Neural cell (in vitro differentiated cells): ENCODE data around the gene TXNL4A. TPM values are rescaled to one million over a fixed set of nuclear protein-coding genes. Genes with fewer than 3 reads are reported as not detected.

Experiments
- H2AFZ ChIP-seq: fragments of 200-600, 300-800 bp; sonication (generic), shearing (Covaris generic); 2 replicates; pipeline ENCODE4 v1.6.0; 2014; ENCODE audit warnings: low read depth, mild to moderate bottlenecking, antibody characterized with exemption, low read length, moderate library complexity
- H3F3A ChIP-seq: fragments of 200-600 bp; shearing (Covaris generic); 2 replicates; pipeline ENCODE4 v1.6.1; 2016; ENCODE audit warnings: mild to moderate bottlenecking, moderate library complexity, mixed read lengths, antibody characterized with exemption, low read length; ENCODE audit not compliant: insufficient read depth, poor library complexity, severe bottlenecking
- H3K27ac ChIP-seq: fragments of 200-600, 300-800 bp; sonication (generic), shearing (Covaris generic); 2 replicates; pipeline ENCODE4 v1.5.1; 2014; ENCODE audit warnings: mild to moderate bottlenecking, low read length, moderate library complexity
- H3K27me3 ChIP-seq: fragments of 300-800, 200-600 bp; sonication (generic), shearing (Covaris generic); 2 replicates; pipeline ENCODE4 v1.6.0; 2014; ENCODE audit warnings: mild to moderate bottlenecking, low read depth, low read length, moderate library complexity; ENCODE audit not compliant: insufficient read depth
- H3K36me3 ChIP-seq: fragments of 300-800, 200-600 bp; sonication (generic), shearing (Covaris generic); 2 replicates; pipeline ENCODE4 v1.5.1; 2014; ENCODE audit warnings: mild to moderate bottlenecking, antibody characterized with exemption, low read length, moderate library complexity; ENCODE audit not compliant: insufficient read depth
- H3K4me2 ChIP-seq: fragments of 300-800, 200-600 bp; sonication (generic), shearing (Covaris generic); 2 replicates; pipeline ENCODE4 v1.6.0; 2014; ENCODE audit warnings: mild to moderate bottlenecking, low read length
- H3K4me3 ChIP-seq: fragments of 300-800, 200-600 bp; sonication (generic), shearing (Covaris generic); 2 replicates; pipeline ENCODE4 v1.5.1; 2014; ENCODE audit warnings: mild to moderate bottlenecking, low read length, moderate library complexity
- H3K79me2 ChIP-seq: fragments of 200-600 bp; shearing (Covaris generic); replicated peaks from 2 replicates; pipeline ENCODE4 v1.6.0; 2014; ENCODE audit warnings: mild to moderate bottlenecking, low read length, moderate library complexity; ENCODE audit not compliant: insufficient read depth
- H3K9ac ChIP-seq: fragments of 300-800, 200-600 bp; sonication (generic), shearing (Covaris generic); 2 replicates; pipeline ENCODE4 v1.6.1; 2016; ENCODE audit warnings: mild to moderate bottlenecking, low read length, mixed read lengths
- H3K9me2 ChIP-seq: fragments of 200-600 bp; shearing (Covaris generic); 2 replicates; pipeline ENCODE4 v1.6.1; 2016; ENCODE audit warnings: mild to moderate bottlenecking, low read length, mixed read lengths; ENCODE audit not compliant: insufficient read depth
- H3K9me3 ChIP-seq: fragments of 200-600, 300-800 bp; sonication (generic), shearing (Covaris generic); 2 replicates; pipeline ENCODE4 v1.6.1; 2016; ENCODE audit warnings: mild to moderate bottlenecking, mixed run types, low read length, moderate library complexity, mixed read lengths
- H4K20me1 ChIP-seq: fragments of 200-600 bp; shearing (Covaris generic); 2 replicates; pipeline ENCODE4 v1.6.1; 2016; ENCODE audit warnings: mild to moderate bottlenecking, mixed run types; ENCODE audit not compliant: insufficient read depth
- EP300 ChIP-seq: fragments of 450-650 bp; conservative IDR thresholded peaks from 2 replicates; pipeline ENCODE4 v1.6.1; 2014; ENCODE audit warnings: antibody characterized with exemption, mild to moderate bottlenecking, moderate library complexity; ENCODE audit not compliant: poor library complexity, severe bottlenecking
- EZH2 ChIP-seq: fragments of 200-600, 300-800 bp; shearing (Covaris generic), sonication (generic); IDR thresholded peaks from 2 replicates; pipeline ENCODE4 v1.6.1; 2014; ENCODE audit warnings: antibody characterized with exemption, low read length, borderline replicate concordance, mild to moderate bottlenecking; ENCODE audit not compliant: insufficient read depth, poor library complexity, severe bottlenecking
- MXI1 ChIP-seq: fragments of 450-650 bp; conservative IDR thresholded peaks from 2 replicates; pipeline ENCODE4 v1.6.1; 2014; ENCODE audit warnings: antibody characterized with exemption, mild to moderate bottlenecking; ENCODE audit not compliant: poor library complexity, severe bottlenecking
- POLR2AphosphoS5 ChIP-seq: IDR thresholded peaks from 2 replicates; pipeline ENCODE4 v1.6.1; 2012
- RAD21 ChIP-seq: fragments of 450-650 bp; conservative IDR thresholded peaks from 2 replicates; pipeline ENCODE4 v1.6.1; 2014; ENCODE audit warnings: antibody characterized with exemption, mild to moderate bottlenecking, moderate library complexity
- SMC3 ChIP-seq: fragments of 450-650 bp; conservative IDR thresholded peaks from 2 replicates; pipeline ENCODE4 v1.6.1; 2014; ENCODE audit warnings: antibody characterized with exemption, mild to moderate bottlenecking, moderate library complexity; ENCODE audit not compliant: poor library complexity
- TAF1 ChIP-seq: IDR thresholded peaks from 2 replicates; pipeline ENCODE4 v1.6.1; 2012; ENCODE audit warnings: low read depth
- polyA plus RNA-seq: library from polyadenylated mRNA; depleted of rRNA; stranded (reverse); fragments of >200 nt; gene quantifications from 2 replicates; pipeline ENCODE4 v1.2.3, GENCODE V29; 2014
- TF ChIP-seq, protein P1 (sequence below): IDR thresholded peaks from 2 replicates; pipeline ENCODE4 v1.6.1; 2012; ENCODE audit warnings: borderline replicate concordance
- TF ChIP-seq, protein P2 (sequence below): fragments of 450-650 bp; IDR thresholded peaks from 2 replicates; pipeline ENCODE4 v1.5.1; 2014; ENCODE audit warnings: antibody characterized with exemption, mild to moderate bottlenecking, moderate library complexity; ENCODE audit not compliant: poor library complexity, severe bottlenecking

The TXNL4A gene
- polyA plus RNA-seq, 1 donor from 2014 or later = 163 TPM

DNA sequence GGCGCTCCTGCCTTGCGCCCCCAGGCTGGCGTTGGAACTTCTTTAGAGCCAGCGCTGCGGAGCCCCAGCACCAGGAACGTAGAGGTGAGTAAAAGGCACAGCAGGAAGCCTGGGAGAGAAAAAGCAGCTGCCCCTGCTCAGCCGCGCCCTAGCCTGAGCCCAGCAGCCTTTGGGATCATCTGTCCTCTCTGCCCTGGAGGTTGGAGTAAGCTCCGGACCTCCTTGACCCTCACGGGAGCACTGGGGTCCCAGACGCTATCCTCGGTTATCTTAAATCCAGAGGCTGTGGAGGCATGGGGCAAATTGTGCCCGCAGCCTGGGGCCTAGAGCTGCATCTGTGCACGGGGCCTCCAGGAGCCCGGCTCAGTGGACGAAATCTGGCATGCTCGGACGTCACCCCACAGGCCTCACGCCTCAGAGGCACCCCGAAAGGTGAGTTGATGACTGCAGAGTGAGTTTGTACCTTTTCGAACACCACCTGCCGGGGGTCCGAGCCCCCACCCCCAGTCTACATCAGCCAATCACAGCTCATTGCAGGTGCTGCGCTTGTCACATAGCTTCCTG, 35.3 kb downstream of the TXNL4A start:
- H2AFZ ChIP-seq = no peak overlapping the region
- H3K9me2 ChIP-seq = no peaks in the 10 kb centered on the region
- no peaks in the 10 kb centered on the region for H3K9me3 ChIP-seq
- no peaks in the 10 kb centered on the region for H3K36me3 ChIP-seq
- H4K20me1 ChIP-seq = peaks cover 4% of the 10 kb centered on the region
- no peak overlapping the region for H3K27ac ChIP-seq
- H3K79me2 ChIP-seq = peaks cover 22% of the 10 kb centered on the region
- TF ChIP-seq, protein P1, sequence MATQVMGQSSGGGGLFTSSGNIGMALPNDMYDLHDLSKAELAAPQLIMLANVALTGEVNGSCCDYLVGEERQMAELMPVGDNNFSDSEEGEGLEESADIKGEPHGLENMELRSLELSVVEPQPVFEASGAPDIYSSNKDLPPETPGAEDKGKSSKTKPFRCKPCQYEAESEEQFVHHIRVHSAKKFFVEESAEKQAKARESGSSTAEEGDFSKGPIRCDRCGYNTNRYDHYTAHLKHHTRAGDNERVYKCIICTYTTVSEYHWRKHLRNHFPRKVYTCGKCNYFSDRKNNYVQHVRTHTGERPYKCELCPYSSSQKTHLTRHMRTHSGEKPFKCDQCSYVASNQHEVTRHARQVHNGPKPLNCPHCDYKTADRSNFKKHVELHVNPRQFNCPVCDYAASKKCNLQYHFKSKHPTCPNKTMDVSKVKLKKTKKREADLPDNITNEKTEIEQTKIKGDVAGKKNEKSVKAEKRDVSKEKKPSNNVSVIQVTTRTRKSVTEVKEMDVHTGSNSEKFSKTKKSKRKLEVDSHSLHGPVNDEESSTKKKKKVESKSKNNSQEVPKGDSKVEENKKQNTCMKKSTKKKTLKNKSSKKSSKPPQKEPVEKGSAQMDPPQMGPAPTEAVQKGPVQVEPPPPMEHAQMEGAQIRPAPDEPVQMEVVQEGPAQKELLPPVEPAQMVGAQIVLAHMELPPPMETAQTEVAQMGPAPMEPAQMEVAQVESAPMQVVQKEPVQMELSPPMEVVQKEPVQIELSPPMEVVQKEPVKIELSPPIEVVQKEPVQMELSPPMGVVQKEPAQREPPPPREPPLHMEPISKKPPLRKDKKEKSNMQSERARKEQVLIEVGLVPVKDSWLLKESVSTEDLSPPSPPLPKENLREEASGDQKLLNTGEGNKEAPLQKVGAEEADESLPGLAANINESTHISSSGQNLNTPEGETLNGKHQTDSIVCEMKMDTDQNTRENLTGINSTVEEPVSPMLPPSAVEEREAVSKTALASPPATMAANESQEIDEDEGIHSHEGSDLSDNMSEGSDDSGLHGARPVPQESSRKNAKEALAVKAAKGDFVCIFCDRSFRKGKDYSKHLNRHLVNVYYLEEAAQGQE = no peak
- TF ChIP-seq RAD21 (no peak), SMC3 (no peak), MXI1 (no peak), TAF1 (no peak), POLR2AphosphoS5 (no peak), EZH2 (no peak), EP300 (no peak)
- TF ChIP-seq, protein P2, sequence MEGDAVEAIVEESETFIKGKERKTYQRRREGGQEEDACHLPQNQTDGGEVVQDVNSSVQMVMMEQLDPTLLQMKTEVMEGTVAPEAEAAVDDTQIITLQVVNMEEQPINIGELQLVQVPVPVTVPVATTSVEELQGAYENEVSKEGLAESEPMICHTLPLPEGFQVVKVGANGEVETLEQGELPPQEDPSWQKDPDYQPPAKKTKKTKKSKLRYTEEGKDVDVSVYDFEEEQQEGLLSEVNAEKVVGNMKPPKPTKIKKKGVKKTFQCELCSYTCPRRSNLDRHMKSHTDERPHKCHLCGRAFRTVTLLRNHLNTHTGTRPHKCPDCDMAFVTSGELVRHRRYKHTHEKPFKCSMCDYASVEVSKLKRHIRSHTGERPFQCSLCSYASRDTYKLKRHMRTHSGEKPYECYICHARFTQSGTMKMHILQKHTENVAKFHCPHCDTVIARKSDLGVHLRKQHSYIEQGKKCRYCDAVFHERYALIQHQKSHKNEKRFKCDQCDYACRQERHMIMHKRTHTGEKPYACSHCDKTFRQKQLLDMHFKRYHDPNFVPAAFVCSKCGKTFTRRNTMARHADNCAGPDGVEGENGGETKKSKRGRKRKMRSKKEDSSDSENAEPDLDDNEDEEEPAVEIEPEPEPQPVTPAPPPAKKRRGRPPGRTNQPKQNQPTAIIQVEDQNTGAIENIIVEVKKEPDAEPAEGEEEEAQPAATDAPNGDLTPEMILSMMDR = no peak
- no peaks in the 10 kb centered on the region for H3K27me3 ChIP-seq
- H3F3A ChIP-seq = no peaks in the 10 kb centered on the region
- peak overlapping the region; percentile 93 for H3K4me3 ChIP-seq
- H3K9ac ChIP-seq = peak overlapping the region; percentile 85
- H3K4me2 ChIP-seq = peak overlapping the region; percentile 39

DNA sequence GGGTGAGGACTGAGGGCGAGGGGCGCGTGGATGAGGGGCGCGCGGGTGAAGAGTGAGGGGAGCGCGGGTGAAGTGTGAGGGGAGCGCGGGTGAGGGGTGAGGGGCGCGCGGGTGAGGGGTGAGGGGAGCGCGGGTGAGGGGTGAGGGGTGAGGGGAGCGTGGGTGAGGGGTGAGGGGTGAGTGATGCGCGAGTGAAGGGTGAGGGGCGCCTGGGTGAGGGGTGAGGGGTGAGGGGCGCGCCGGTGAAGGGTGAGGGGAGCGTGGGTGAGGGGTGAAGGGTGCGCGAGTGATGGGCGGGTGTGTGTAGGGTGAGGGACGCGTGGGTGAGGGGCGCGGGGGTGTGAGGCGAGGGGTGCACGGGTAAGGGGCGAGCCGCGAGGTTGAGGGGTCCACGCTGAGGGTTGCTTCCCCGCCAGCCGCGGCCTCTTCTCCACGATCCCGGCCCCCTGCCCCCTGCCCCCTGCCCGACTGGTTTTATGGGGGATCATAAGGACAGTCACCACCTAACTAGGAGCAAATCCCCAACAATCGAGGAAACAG, 35.8 kb downstream of the TXNL4A start:
- peaks cover 24% of the 10 kb centered on the region for H3K79me2 ChIP-seq
- no peaks in the 10 kb centered on the region for H3K9me2 ChIP-seq
- H3K27ac ChIP-seq = peak overlapping the region; percentile 53
- H3K4me2 ChIP-seq = peak overlapping the region; percentile 70
- H3K9me3 ChIP-seq = no peaks in the 10 kb centered on the region
- peak overlapping the region; percentile 85 for H2AFZ ChIP-seq
- peak overlapping the region; percentile 93 for H3K4me3 ChIP-seq
- TF ChIP-seq POLR2AphosphoS5 (no peak), EZH2 (no peak), SMC3 (no peak), EP300 (no peak), RAD21 (no peak), MXI1 (no peak), TAF1 (no peak)
- TF ChIP-seq, protein P2 = no peak
- TF ChIP-seq, protein P1 = no peak
- H3K27me3 ChIP-seq = no peaks in the 10 kb centered on the region
- H3K9ac ChIP-seq = peak overlapping the region; percentile 85
- peaks cover 4% of the 10 kb centered on the region for H4K20me1 ChIP-seq
- H3K36me3 ChIP-seq = no peaks in the 10 kb centered on the region
- no peaks in the 10 kb centered on the region for H3F3A ChIP-seq
